BE2C (cell line): ENCODE measurements around the gene ERP44.
A peak's percentile ranks its signal among the peaks of the same experiment; 100 is the strongest.

Experiments
- DNase-seq: peaks from one replicate; pipeline ENCODE4 v3.0.0-alpha.2; 2020
- H3K27me3 ChIP-seq: fragments of 250-450 bp; sonication (Bioruptor Pico); 2 replicates; pipeline ENCODE4 v1.5.1; 2020; ENCODE audit warnings: mild to moderate bottlenecking
- H3K36me3 ChIP-seq: fragments of 250-450 bp; sonication (Bioruptor Pico); 2 replicates; pipeline ENCODE4 v1.5.1; 2020; ENCODE audit warnings: mild to moderate bottlenecking
- H3K4me1 ChIP-seq: fragments of 250-450 bp; sonication (Bioruptor Pico); 2 replicates; pipeline ENCODE4 v1.5.1; 2020
- H3K4me3 ChIP-seq: 2 replicates; pipeline ENCODE4 v1.5.1; 2011; ENCODE audit warnings: low read depth, low read length
- H3K9me3 ChIP-seq: fragments of 250-450 bp; sonication (Bioruptor Pico); 2 replicates; pipeline ENCODE4 v1.5.1; 2020
- CTCF ChIP-seq: IDR thresholded peaks from 2 replicates; pipeline ENCODE4 v1.5.1; 2012; ENCODE audit warnings: mild to moderate bottlenecking, low read depth, low read length

ERP44 gene

GRCh38 chr9:100014846-100015245 lies 84.0 kb downstream of the ERP44 start:
- no peak for TF ChIP-seq CTCF
- no peaks in the 10 kb centered on the region for H3K9me3 ChIP-seq
- peaks cover 9% of the 10 kb centered on the region for H3K36me3 ChIP-seq
- H3K4me3 ChIP-seq: no peak overlapping the region
- no peaks in the 10 kb centered on the region for H3K4me1 ChIP-seq
- H3K27me3 ChIP-seq: no peaks in the 10 kb centered on the region
- no peak for DNase-seq

GRCh38 chr9:100013573-100013972 lies 85.2 kb downstream of the ERP44 start:
- TF ChIP-seq CTCF: no peak
- H3K4me3 ChIP-seq: no peak overlapping the region
- H3K36me3 ChIP-seq: peaks cover 9% of the 10 kb centered on the region
- no peaks in the 10 kb centered on the region for H3K27me3 ChIP-seq
- H3K4me1 ChIP-seq: no peaks in the 10 kb centered on the region
- no peak for DNase-seq
- H3K9me3 ChIP-seq: no peaks in the 10 kb centered on the region

- Histone ChIP-seq H3K4me1 (no peaks in the 10 kb centered on the region), H3K4me3 (no peak overlapping the region), H3K36me3 (peaks cover 9% of the 10 kb centered on the region), H3K27me3 (no peaks in the 10 kb centered on the region), H3K9me3 (no peaks in the 10 kb centered on the region)
- TF ChIP-seq CTCF: no peak
- no peak for DNase-seq
Measured at GRCh38 chr9:100012279-100012678, 86.5 kb downstream of the ERP44 start.

- Histone ChIP-seq H3K27me3 (no peaks in the 10 kb centered on the region), H3K9me3 (no peaks in the 10 kb centered on the region), H3K36me3 (peaks cover 9% of the 10 kb centered on the region), H3K4me1 (no peaks in the 10 kb centered on the region), H3K4me3 (no peak overlapping the region)
- DNase-seq: peak; percentile 57
- peak; percentile 78 for TF ChIP-seq CTCF
Measured at GRCh38 chr9:100011062-100011681, 87.6 kb downstream of the ERP44 start.

GRCh38 chr9:99999797-100000196 lies 99.0 kb downstream of the ERP44 start:
- H3K9me3 ChIP-seq: no peaks in the 10 kb centered on the region
- DNase-seq: no peak
- peaks cover 17% of the 10 kb centered on the region for H3K36me3 ChIP-seq
- H3K4me1 ChIP-seq: no peaks in the 10 kb centered on the region
- no peaks in the 10 kb centered on the region for H3K27me3 ChIP-seq
- TF ChIP-seq CTCF: no peak
- H3K4me3 ChIP-seq: no peak overlapping the region

GRCh38 chr9:99998866-99999265 lies 99.9 kb downstream of the ERP44 start:
- Histone ChIP-seq H3K36me3 (peaks cover 8% of the 10 kb centered on the region), H3K4me3 (no peak overlapping the region), H3K27me3 (no peaks in the 10 kb centered on the region), H3K4me1 (no peaks in the 10 kb centered on the region), H3K9me3 (no peaks in the 10 kb centered on the region)
- no peak for TF ChIP-seq CTCF
- no peak for DNase-seq
